Effector memory CD4-positive, alpha-beta T cell (primary cell): Measurements from ENCODE around the gene SNAPC3.
A peak's percentile ranks its signal among the peaks of the same experiment; 100 is the strongest.

Source experiments
- DNase-seq, 3 donors: peaks; one replicate each; pipeline ENCODE4 v3.0.0-alpha.2; 2020
- H3K27ac ChIP-seq: 2 replicates; pipeline ENCODE4 v1.7.0; 2013; ENCODE audit warnings: mild to moderate bottlenecking, low read length, moderate library complexity; ENCODE audit not compliant: insufficient read depth, poor library complexity, severe bottlenecking
- H3K27me3 ChIP-seq: replicated peaks from 2 replicates; pipeline ENCODE4 v1.7.0; 2013; ENCODE audit warnings: mild to moderate bottlenecking, low read length; ENCODE audit not compliant: insufficient read depth, control insufficient read depth, poor library complexity, severe bottlenecking
- H3K36me3 ChIP-seq: 2 replicates; pipeline ENCODE4 v1.7.0; 2013; ENCODE audit warnings: mild to moderate bottlenecking, low read length, moderate library complexity; ENCODE audit not compliant: control insufficient read depth, insufficient read depth
- H3K4me1 ChIP-seq: 2 replicates; pipeline ENCODE4 v1.7.0; 2013; ENCODE audit warnings: low read length, mild to moderate bottlenecking; ENCODE audit not compliant: control insufficient read depth, insufficient read depth, poor library complexity, severe bottlenecking
- H3K4me3 ChIP-seq: 2 replicates; pipeline ENCODE4 v1.7.0; 2013; ENCODE audit warnings: low read length, low read depth, mild to moderate bottlenecking; ENCODE audit not compliant: insufficient read depth, poor library complexity, severe bottlenecking
- H3K9me3 ChIP-seq: 2 replicates; pipeline ENCODE4 v1.7.0; 2013; ENCODE audit warnings: mild to moderate bottlenecking, low read length, moderate library complexity; ENCODE audit not compliant: control insufficient read depth

SNAPC3 gene

DNA sequence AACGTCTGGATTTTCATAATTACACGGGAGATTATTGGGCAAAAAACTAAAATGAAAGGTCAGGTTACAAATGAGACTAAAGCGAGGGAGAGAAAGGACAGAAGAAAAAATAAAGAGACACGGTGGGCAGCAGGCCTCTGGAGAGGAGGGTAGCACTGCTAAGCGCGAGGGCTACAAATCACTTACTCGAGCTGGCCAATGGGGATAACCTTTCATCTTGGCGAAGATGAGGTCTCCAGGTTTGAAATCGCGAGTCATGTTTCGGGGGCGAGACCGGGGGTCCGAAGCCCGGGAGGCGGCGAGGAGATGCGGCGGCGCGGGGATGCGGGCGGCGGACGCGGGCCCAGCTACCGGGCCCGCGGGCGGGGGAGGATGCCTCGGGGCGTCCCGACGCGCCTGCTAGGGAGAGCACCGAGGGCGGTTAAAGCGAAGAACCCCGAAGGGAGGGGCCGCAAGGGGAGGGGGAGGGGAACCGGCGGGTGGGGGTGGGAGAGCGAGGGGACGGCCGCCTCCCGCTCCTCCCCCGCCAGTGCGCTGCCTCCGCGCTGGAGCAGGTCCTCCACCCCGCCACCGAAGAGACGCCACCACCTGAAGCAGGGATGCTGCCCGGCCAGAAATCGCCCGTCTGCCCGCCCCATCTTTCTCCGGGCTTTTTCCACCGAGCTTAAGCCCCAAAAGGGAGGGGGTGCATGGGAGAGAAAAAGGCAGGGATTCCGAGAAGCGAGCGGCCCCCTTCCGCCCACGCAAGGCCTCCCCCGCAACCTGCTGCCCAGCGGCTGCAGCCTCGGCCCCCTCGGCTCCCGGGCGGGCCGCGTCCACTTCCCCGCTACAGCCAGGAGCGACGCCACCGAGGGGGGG, 87.5 kb downstream of the SNAPC3 start:
- no peaks in the 10 kb centered on the region for H3K27me3 ChIP-seq
- peak overlapping the region; percentile 92 for H3K27ac ChIP-seq
- peak; percentile 48 to 61 (median 53) for DNase-seq
- peaks cover 25% of the 10 kb centered on the region for H3K4me1 ChIP-seq
- H3K4me3 ChIP-seq: peak overlapping the region; percentile 88
- no peaks in the 10 kb centered on the region for H3K9me3 ChIP-seq
- H3K36me3 ChIP-seq: peaks cover 27% of the 10 kb centered on the region

DNA sequence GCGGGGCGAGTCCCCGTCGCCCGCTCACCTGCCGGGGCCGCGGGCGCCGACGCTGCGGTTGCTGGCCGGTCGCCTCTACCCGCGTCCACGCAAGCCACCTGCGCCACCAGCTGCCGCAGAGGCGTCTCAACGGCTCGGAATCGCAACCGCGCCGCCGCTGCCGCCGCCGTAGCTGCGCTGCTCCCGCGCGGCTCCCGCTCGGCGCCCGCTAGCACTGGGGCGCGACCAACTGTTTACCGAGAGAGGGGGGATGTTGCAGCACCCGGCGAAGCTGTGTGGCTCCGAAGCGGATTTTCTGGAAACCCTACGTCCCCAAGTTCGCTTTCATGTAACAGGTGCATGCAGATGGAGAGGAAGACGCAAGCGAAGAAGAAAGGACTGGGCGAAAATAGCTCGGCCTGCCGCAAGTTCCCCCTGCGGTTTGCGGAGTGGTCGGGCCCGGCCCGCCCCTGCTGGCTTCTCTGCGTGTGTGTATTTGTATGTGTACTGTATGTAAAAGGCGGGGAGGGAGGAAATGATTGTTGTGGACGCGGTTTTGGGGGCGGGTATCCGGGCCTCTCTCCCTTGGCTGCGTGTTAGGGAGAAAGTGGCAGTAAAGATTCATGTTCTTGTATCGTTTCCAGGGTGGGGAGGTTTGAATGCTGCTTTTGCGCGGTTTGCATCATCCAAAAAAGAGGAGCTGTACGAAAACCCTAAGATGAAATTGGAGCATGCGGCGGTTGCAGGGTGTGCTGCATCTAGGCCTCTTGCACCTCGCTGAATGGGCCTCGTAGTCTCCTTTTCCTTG, 88.3 kb downstream of the SNAPC3 start, which contains the start of gene PSIP1:
PSIP1 (minus strand) TSS at position 182 of the 787 bp plus-strand sequence. CDS start 782 bp downstream, outside the sequence.
- Histone ChIP-seq H3K36me3 (peaks cover 23% of the 10 kb centered on the region), H3K4me1 (peaks cover 25% of the 10 kb centered on the region), H3K27me3 (no peaks in the 10 kb centered on the region), H3K9me3 (no peaks in the 10 kb centered on the region), H3K4me3 (peak within 1 kb of the TSS; percentile 88), H3K27ac (peak within 1 kb of the TSS; percentile 92)
- DNase-seq: peak; percentile 81 to 86 (median 85)
